K562 (cell line): ENCODE results near the gene RPS10.

Experiments used
- TF ChIP-seq, protein P1 (sequence below): fragments of 450-650 bp; IDR thresholded peaks from 2 replicates; pipeline ENCODE4 v1.6.1; 2016; ENCODE audit warnings: borderline replicate concordance
- TF ChIP-seq, protein P2 (sequence below): fragments of 450-650 bp; IDR thresholded peaks from 2 replicates; pipeline ENCODE4 v1.6.1; 2016; ENCODE audit warnings: low read depth, mild to moderate bottlenecking, moderate library complexity

DNA sequence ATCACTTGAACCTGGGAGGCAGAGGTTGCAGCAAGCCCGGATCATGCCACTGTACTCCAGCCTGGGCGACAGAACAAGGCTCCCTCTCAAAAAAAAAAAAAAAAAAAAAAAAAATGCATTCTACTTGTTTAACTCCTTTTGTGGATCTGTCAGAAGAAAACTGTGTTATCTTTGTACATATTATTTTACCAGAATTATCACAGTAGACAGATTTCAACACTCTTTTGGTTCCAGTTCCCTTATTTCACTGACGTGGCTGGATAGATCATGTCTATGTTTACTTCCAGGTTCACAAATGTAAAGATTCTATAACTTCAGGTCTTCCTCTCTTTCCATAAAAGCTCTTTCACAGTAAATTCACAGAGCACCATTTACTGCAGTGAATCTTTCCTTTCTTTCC is 51.8 kb downstream of the RPS10 start:
- TF ChIP-seq, protein P1, sequence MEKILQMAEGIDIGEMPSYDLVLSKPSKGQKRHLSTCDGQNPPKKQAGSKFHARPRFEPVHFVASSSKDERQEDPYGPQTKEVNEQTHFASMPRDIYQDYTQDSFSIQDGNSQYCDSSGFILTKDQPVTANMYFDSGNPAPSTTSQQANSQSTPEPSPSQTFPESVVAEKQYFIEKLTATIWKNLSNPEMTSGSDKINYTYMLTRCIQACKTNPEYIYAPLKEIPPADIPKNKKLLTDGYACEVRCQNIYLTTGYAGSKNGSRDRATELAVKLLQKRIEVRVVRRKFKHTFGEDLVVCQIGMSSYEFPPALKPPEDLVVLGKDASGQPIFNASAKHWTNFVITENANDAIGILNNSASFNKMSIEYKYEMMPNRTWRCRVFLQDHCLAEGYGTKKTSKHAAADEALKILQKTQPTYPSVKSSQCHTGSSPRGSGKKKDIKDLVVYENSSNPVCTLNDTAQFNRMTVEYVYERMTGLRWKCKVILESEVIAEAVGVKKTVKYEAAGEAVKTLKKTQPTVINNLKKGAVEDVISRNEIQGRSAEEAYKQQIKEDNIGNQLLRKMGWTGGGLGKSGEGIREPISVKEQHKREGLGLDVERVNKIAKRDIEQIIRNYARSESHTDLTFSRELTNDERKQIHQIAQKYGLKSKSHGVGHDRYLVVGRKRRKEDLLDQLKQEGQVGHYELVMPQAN, result no peak
- TF ChIP-seq, protein P2, sequence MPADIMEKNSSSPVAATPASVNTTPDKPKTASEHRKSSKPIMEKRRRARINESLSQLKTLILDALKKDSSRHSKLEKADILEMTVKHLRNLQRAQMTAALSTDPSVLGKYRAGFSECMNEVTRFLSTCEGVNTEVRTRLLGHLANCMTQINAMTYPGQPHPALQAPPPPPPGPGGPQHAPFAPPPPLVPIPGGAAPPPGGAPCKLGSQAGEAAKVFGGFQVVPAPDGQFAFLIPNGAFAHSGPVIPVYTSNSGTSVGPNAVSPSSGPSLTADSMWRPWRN, result no peak
